ENCODE data around the gene IKZF2.

DNA sequence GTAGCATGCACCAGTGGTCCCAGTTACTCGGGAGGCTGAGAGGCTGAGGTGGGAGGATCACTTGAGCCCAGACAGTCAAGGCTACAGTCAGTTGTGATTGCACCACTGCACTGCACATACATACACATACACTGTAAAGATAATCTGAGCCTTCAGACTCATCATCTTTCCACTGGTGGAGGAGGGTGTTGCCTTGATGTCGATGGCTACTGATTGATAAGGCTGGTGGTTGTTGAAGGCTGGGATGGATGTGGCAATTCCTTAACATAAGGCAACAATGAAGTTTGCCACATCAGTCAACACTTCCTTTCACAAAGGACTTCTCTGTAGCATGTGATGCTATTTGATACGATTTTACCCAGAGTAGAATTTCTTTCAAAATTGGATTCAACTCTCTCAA, 118.8 kb downstream of the IKZF2 start:
- no peak for TF ChIP-seq POLR2A (IDR thresholded peaks at IDR 0.05)
- TF ChIP-seq, protein P1, sequence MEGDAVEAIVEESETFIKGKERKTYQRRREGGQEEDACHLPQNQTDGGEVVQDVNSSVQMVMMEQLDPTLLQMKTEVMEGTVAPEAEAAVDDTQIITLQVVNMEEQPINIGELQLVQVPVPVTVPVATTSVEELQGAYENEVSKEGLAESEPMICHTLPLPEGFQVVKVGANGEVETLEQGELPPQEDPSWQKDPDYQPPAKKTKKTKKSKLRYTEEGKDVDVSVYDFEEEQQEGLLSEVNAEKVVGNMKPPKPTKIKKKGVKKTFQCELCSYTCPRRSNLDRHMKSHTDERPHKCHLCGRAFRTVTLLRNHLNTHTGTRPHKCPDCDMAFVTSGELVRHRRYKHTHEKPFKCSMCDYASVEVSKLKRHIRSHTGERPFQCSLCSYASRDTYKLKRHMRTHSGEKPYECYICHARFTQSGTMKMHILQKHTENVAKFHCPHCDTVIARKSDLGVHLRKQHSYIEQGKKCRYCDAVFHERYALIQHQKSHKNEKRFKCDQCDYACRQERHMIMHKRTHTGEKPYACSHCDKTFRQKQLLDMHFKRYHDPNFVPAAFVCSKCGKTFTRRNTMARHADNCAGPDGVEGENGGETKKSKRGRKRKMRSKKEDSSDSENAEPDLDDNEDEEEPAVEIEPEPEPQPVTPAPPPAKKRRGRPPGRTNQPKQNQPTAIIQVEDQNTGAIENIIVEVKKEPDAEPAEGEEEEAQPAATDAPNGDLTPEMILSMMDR (IDR thresholded peaks at IDR 0.05), result no peak
